NT2/D1 (cell line): Measurements from ENCODE around the gene PTPRN2.
"Not testable (repeated sequence)": the region's sequence is repeated elsewhere in the genome, so short reads cannot be mapped to it uniquely, and the experiment has no call there.

ENCODE experiments used
- SUZ12 ChIP-seq: IDR thresholded peaks from 2 replicates; pipeline ENCODE4 v1.6.1; 2011; ENCODE audit not compliant: insufficient read length, insufficient read depth; ENCODE audit errors: extremely low read depth
- YY1 ChIP-seq: IDR thresholded peaks from 2 replicates; pipeline ENCODE4 v1.6.1; 2011; ENCODE audit not compliant: insufficient read length, insufficient read depth
- ZNF274 ChIP-seq: IDR thresholded peaks from 2 replicates; pipeline ENCODE4 v1.6.1; 2011; ENCODE audit warnings: mild to moderate bottlenecking, low read depth, low read length

DNA sequence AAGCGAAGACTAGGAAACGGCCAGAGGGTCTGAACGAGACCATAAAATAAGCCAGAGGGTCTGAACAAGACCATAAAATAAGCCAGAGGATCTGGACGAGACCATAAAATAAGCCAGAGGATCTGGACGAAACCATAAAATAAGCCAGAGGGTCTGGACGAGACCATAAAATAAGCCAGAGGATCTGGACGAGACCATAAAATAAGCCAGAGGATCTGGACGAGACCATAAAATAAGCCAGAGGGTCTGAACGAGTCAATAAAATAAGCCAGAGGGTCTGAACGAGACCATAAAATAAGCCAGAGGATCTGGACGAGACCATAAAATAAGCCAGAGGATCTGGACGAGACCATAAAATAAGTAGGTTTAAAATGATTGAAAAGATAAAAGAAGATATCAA lies 692.5 kb downstream of the PTPRN2 start:
- TF ChIP-seq YY1, SUZ12, ZNF274: not testable (repeated sequence)
